Neural cell (in vitro differentiated cells): ENCODE data around the gene SMIM44. TPM values are rescaled to one million over a fixed set of nuclear protein-coding genes. Genes with fewer than 3 reads are reported as not detected.

Experiments
- polyA plus RNA-seq: library from polyadenylated mRNA; depleted of rRNA; stranded (reverse); fragments of >200 nt; gene quantifications from 2 replicates; pipeline ENCODE4 v1.2.3, GENCODE V29; 2014
- small RNA-seq, 3 experiments: library from RNA; depleted of rRNA; stranded (forward); fragments of <200 nt; gene quantifications; one replicate each; pipeline ENCODE3, GENCODE V24; 2012

Gene SMIM44
- polyA plus RNA-seq, 1 donor from 2014 or later = not detected

Small RNA genes lying within 50 kb of the gene (small RNA-seq; reads per million reads assigned to genes)
- 0 reads per million in 3 experiments for gene RF00212

Other genes starting within 250 kb of the SMIM44 start
- gene NFIC, start 116.9 kb downstream of the SMIM44 start, polyA plus RNA-seq = 0.18 and 0.24 TPM in 2 replicates
- not detected in 2 replicates for gene SMIM24, start 2.9 kb downstream of the SMIM44 start, polyA plus RNA-seq
- gene DOHH, start 17.2 kb upstream of the SMIM44 start, polyA plus RNA-seq = 18.9 and 20.3 TPM in 2 replicates
- 55.7 and 62.8 TPM in 2 replicates for gene FZR1, start 22.9 kb upstream of the SMIM44 start, polyA plus RNA-seq
- 1.2 TPM in 1 of 2 replicates, not detected in the other for gene TEKTIP1, start 55.7 kb upstream of the SMIM44 start, polyA plus RNA-seq
- 38.5 and 41.4 TPM in 2 replicates for gene MFSD12, start 74.1 kb upstream of the SMIM44 start, polyA plus RNA-seq
- 17.3 and 22.6 TPM in 2 replicates for gene HMG20B, start 89.5 kb upstream of the SMIM44 start, polyA plus RNA-seq
- not detected in 2 replicates for gene GIPC3, start 102.0 kb upstream of the SMIM44 start, polyA plus RNA-seq
- gene TBXA2R, start 123.4 kb upstream of the SMIM44 start, polyA plus RNA-seq = not detected in 2 replicates
- 21.4 and 26.6 TPM in 2 replicates for gene CACTIN, start 143.3 kb upstream of the SMIM44 start, polyA plus RNA-seq
- gene PIP5K1C, start 217.0 kb upstream of the SMIM44 start, polyA plus RNA-seq = 7.0 and 7.1 TPM in 2 replicates
- gene TJP3, start 224.9 kb upstream of the SMIM44 start, polyA plus RNA-seq = 0.15 TPM in 1 of 2 replicates, not detected in the other